H1 (cell line): ENCODE data around the gene IL18RAP.

Source experiments
- CTBP2 ChIP-seq: IDR thresholded peaks from 2 replicates; pipeline ENCODE4 v1.7.0; 2011; ENCODE audit warnings: borderline replicate concordance, mild to moderate bottlenecking, moderate library complexity, mixed read lengths, low read length; ENCODE audit not compliant: insufficient read depth, insufficient read length
- CTCF ChIP-seq, 3 experiments: IDR thresholded peaks; 1 replicate in 2 of 3; 2 replicates in 1 of 3; pipeline versions ENCODE4 v1.5.1 to v1.6.1; 2011; ENCODE audit warnings: low read length in 3 of 3, mild to moderate bottlenecking in 3 of 3, inconsistent platforms in 2 of 3, low read depth in 1 of 3, moderate library complexity in 1 of 3; ENCODE audit not compliant: insufficient read depth in 1 of 3; ENCODE audit errors: control extremely low read depth in 1 of 3
- EZH2 ChIP-seq: fragments of 200-600 bp; sonication (generic); IDR thresholded peaks from 2 replicates; pipeline ENCODE4 v1.7.1; 2012; ENCODE audit warnings: low read depth, mild to moderate bottlenecking, moderate library complexity, low read length, inconsistent platforms; ENCODE audit not compliant: severe bottlenecking
- POLR2A ChIP-seq, 2 experiments: IDR thresholded peaks; 1 replicate in 1 of 2; 2 replicates in 1 of 2; pipeline ENCODE4 v1.6.1; 2011; ENCODE audit warnings: low read depth in 2 of 2, low read length in 2 of 2, mild to moderate bottlenecking in 2 of 2; ENCODE audit errors: control extremely low read depth in 1 of 2
- POLR2AphosphoS5 ChIP-seq: IDR thresholded peaks from 2 replicates; pipeline ENCODE4 v1.6.1; 2011; ENCODE audit warnings: low read depth, low read length
- RBBP5 ChIP-seq: IDR thresholded peaks from 2 replicates; pipeline ENCODE4 v1.7.1; 2012; ENCODE audit warnings: low read depth, mild to moderate bottlenecking, inconsistent platforms, low read length, moderate library complexity, borderline replicate concordance
- RNF2 ChIP-seq: fragments of 200-900, 300-1000 bp; sonication (generic); IDR thresholded peaks from 2 replicates; pipeline ENCODE4 v1.7.1; 2016; ENCODE audit warnings: borderline replicate concordance, low read depth, mild to moderate bottlenecking, antibody characterized with exemption, low read length; ENCODE audit not compliant: poor library complexity, severe bottlenecking; ENCODE audit errors: missing control alignments
- USF2 ChIP-seq: IDR thresholded peaks from 2 replicates; pipeline ENCODE4 v1.6.1; 2011; ENCODE audit warnings: low read length, improper control_type of control experiment
- YY1 ChIP-seq: IDR thresholded peaks from 2 replicates; pipeline ENCODE4 v1.6.1; 2011; ENCODE audit warnings: low read depth, mild to moderate bottlenecking, low read length

- TF ChIP-seq POLR2AphosphoS5 (no peak), RBBP5 (no peak), EZH2 (no peak), CTCF (IDR thresholded peaks at IDR 0.05; ENCODE audit: control extremely low read depth in 1 of 3, insufficient read depth in 1 of 3, low read depth in 1 of 3, low read length in 3 of 3) (no peak), YY1 (no peak), POLR2A (IDR thresholded peaks at IDR 0.05; ENCODE audit: control extremely low read depth in 1 of 2, low read depth in 2 of 2, low read length in 2 of 2) (no peak), CTBP2 (no peak), RNF2 (no peak), USF2 (no peak)
These were observed 11.9 kb downstream of the IL18RAP start for GRCh38 chr2:102434655-102435381.
